ENCODE data around the gene PLD3.
A peak's percentile ranks its signal among the peaks of the same experiment; 100 is the strongest.

Gene PLD3

DNA sequence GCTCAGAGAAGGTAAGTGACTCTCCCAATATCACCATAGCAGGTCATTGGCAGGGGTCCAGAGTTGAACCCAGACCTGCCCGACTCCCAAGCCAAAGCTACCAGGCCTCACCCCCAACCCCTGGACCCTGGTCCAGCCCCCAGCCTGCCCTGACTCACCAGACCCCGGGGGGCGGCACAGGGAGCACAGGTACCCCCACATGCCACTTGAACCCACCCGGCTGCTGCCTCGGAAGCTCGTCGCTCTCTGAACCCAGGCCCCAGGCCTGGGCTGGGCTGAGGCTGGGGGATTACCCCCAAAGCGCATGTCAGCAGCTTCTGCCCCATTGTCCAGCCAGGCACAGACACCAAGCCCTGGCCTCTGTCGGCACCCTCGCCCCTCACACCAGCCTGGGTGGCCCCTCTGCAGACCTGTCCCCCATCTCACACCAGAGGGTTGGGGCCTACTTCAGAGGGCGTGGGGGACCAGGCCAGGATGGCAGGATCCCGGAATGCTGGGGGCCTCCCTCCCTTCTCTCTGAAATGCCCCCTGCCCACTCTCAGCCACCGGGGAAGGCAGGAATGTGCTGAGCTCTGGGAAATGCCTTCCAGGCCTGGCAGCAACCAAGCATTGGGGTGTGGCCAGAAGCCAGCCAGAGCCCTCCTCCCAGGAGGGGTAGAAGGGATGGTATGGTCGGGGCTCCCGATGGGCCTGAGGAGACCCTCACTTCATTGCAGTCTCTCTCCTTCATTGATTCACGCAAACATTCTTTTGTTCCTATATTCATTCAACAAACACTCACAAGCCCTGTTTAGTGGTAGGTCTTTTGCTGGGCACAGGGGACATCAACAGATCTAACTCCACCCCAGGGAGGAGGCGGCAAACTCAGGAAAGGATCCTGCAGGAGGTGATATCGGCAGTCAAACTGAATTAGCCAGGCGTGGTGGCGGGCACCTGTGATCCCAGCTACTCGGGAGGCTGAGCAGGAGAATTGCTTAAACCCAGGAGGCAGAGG lies 66.3 kb downstream of the PLD3 start:
- no peak for DNase-seq

- DNase-seq, result no peak
Observed at GRCh38 chr19:40415768-40416167, 67.3 kb downstream of the PLD3 start.

- peak; percentile 36 for DNase-seq
Observed at GRCh38 chr19:40416918-40417642, 68.6 kb downstream of the PLD3 start.

DNA sequence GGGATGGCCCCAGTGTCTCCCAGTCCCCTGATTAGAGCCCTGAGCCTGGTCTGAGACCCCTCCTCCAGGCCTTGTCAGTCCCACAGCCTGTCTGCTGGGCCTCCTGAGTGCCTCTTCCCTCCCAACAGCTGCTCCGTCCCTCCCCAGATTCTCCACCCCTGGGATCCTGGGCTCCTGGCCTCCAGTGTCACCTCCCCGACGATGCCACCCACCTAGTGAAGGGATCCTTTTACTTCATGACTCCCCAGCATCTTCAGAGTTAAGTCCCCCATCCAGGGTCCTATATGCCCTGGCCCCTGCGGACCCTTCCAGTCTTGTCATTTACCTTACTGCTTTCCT lies 69.1 kb downstream of the PLD3 start:
- no peak for DNase-seq

DNA sequence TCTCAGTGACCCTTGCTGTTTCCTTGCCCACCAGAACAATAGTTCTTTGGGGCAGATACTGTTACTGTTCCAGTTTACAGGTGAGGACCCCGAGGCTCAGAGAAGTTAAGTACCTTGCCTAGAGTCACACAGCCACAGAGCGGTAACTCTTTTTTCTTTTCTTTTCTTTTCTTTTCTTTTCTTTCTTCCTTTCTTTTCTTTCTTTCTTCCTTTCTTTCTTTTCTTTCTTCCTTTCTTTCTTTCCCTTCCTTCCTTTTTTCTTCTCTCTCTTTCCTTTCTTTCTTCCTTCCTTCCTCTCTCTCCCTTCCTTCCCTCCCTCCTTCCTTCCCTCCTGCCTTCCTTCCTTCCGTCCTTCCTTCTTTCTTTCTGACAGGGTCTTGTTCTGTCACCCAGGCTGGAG lies 69.5 kb downstream of the PLD3 start:
- no peak for DNase-seq

DNA sequence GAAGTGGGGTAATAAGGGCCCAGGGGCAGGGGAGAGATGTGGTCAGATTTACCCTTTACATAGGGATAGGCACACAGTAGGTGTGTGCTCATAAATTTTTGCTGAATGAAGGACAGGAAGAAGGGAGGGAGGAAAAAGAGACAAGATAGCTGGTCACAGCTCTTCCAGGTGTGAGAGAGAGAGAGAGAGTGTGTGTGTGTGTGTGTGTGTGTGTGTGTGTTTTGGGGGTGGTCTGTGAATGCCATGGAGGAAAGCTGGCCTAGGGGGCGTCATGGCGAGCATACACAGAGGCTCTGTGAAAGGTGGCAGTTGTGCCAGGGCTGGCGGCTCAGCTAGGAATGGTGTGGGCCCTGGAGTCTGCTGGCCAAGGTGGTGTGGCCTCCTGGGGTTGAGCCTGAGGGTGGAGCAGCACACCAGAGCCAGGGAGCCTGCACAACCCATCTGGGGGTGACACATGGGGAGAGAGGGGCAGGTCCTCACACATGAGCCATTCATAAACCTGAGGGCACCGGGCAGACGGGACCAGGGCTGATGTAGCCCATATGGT lies 70.6 kb downstream of the PLD3 start:
- DNase-seq, result no peak

DNA sequence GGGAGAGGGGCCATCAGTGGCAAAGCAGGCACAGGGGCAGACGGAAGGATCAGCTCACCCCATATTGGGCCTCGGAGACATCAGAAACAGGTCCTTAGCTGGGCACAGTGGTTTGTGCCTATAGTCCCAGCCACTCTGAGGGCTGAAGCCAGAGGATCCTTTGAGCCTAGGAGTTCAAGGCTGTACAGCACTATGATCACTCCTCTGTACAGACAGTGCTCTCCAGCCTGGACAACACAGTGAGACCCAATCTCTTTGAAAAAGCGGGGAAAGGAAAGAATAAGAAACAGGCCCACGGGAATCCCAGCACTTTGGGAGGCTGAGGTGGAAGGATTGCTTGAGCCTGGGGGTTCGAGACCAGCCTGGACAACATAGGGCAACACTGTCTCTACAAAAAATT lies 71.3 kb downstream of the PLD3 start:
- DNase-seq, result no peak

DNA sequence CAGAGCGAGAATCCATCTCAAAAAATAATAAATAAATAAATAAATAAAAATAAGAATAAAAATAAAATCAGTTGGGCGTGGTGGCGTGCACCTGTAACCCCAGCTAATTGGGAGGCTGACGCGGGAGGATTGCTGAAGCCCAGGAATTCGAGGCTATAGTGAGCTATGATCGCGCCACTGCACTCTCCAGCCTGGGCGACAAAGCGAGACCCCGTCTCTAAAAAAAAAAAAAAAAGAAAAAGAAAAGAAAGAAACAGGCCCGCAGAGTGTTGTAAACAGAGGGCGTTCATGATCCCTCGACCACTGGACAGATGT lies 71.9 kb downstream of the PLD3 start:
- DNase-seq, result no peak

GRCh38 chr19:40420766-40421765 lies 72.6 kb downstream of the PLD3 start:
- DNase-seq, result peak; percentile 89

- no peak for DNase-seq
Observed at GRCh38 chr19:40421993-40422747, 73.7 kb downstream of the PLD3 start.

DNA sequence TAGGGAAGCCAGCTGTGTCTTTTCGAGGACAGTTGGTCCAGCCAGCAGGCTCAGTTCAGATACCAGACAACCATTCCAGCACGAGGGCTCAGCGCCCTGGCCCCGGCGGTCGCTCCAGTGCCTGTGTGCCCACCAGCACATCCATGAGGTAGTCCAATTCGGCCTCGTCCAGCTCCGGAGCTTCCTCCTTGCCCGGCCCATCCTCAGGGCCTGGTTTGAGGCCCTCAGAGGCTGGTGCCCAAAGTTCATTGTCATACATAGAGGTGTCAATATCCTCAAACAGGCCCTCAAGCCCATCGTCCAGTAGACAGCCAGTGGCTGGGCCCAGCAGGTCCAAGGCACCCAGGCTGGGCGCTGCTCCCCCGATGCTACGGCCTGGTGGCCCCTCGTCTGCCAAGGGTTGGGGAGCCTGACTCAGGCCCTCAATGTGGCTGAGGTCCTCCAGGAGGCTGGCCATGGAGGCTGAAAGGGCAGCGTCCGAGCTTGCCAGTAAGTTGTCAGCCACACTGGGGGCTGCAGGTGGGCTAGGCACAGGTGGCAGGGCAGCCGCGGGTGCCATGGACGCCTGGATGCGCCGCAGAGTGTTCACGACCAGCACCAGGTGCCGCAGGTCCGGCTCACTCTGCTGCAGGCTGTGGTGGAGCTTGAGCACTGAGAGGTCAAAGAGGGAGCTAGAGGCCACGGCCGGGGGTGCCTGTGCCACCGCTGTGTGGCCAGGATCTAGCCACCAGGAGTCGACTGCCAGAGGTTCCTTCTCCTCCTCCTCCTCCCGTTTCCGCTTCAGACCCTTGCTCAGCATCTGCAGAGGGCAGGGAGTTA lies 74.5 kb downstream of the PLD3 start:
- DNase-seq, result no peak

DNA sequence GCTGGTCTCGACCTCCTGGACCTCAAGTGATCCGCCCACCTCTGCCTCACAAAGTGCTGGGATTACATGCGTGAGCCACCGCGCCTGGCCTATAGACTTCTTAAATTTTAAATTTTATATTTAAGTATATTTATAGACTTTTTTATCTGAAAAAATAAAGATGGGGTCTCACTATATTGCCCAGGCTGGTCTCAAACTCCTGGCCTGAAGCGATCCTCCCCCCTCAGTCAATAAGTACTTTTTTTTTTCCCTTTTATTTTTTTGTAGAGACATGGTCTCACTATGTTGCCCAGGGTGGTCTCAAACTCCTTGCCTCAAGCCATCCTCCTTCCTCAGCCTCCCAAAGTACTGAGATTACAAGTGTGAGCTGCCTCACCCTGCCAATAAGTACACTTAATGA lies 75.4 kb downstream of the PLD3 start:
- DNase-seq, result no peak

DNA sequence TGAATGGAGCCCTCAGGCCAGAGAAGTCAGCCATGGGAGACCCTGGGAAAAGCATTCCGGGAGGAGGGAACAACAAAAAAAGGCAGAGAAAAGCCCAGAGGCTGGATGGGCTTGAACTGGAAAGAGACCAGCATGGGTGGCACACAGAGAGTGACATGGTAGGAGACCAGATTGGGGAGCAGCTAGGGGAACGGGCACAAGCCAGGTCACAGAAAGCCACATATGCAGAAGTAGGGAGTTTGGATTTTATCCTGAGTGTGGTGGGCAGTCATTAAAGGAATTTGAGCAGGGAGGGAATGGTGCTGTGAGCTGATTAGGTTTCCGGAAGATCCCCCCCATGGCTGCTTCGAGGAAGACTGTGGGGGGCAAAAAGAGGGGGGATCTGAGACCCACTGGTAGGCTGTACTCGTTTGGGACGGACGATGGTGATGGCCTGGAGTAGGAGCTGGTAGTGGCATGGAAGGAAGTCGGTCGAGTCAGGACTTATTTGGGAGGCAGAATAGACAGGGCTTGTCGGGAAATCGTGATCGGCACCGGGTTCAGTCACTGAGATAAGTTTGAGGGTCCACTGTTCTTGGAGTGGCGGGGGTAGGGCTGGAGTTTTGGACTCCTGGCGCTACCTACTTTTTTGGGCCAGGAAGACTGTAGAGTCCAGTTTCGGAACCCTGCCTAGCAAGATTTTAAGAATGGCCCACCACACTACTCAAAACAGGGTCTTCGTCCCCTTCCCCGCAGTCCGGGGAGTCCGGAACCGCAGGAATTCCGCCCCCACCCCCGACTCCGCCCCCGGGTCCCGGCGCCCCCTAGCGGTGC lies 76.3 kb downstream of the PLD3 start:
- peak; percentile 40 for DNase-seq

- DNase-seq, result peak; percentile 100
Observed at GRCh38 chr19:40425450-40426287, 77.2 kb downstream of the PLD3 start, which contains the start of gene SERTAD1. Gene SERTAD1, minus strand, starts transcription at chr19:40425992. Its CDS starts 2,446 bp downstream, at chr19:40423546.

Measured in fibroblast of skin of scalp (primary cell).